Measurements from ENCODE around the gene ACTG2. TPM values are rescaled to one million over a fixed set of nuclear protein-coding genes. Genes with fewer than 3 reads are reported as not detected.

The ACTG2 gene
- total RNA-seq, 1 experiment from 2014 or later: 1.5 TPM

DNA sequence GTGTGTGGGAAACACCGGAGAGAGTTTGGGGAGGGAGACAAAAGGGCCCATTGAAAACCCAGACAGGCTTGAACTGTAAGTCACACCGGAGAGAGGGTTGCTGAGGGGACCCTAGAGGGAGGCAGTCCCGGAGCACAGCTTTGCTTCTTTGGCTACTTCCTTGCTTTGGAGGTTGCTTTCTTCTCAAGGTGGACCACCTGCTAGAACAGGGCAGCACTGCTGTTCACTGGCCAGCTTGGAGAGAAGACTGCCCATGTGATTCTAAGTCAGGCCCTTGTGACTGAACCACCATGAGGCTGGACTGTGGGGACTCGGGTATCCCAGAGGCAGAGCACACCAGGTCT is 4.4 kb downstream of the ACTG2 start:
- no peaks in the 10 kb centered on the region for H4K20me1 ChIP-seq (ENCODE audit: control insufficient read depth, insufficient read depth, insufficient read length)
- DNase-seq: no peak
- no peaks in the 10 kb centered on the region; a peak in 1 of 7 replicates for H3K36me3 Mint-ChIP-seq (ENCODE audit: insufficient read depth in 1 of 3, low read depth in 3 of 3)

More for the DNA sequence above, 4.4 kb downstream of the ACTG2 start:
- Mint-ChIP-seq H3K27me3 (ENCODE audit: low read depth) (peaks cover 2% of the 10 kb centered on the region), H3K4me1 (peaks cover 8 to 11% of the 10 kb centered on the region in 2 experiments; a peak in 3 of 4 replicates), H3K4me3 (no peak overlapping the region), H3K27ac (no peak overlapping the region), H3K9me3 (no peaks in the 10 kb centered on the region)
- Histone ChIP-seq H3K79me1 (ENCODE audit: insufficient read depth, low read depth, low read length, poor library complexity, severe bottlenecking) (no peaks in the 10 kb centered on the region), H2BK15ac (ENCODE audit: low read depth, low read length) (no peak overlapping the region), H3K23ac (ENCODE audit: insufficient read length, low read depth, low read length) (no peak overlapping the region), H3T11ph (ENCODE audit: low read length) (no peak overlapping the region), H3K56ac (ENCODE audit: insufficient read length, low read depth, low read length) (no peak overlapping the region), H3K27me3 (ENCODE audit: insufficient read depth, low read length) (no peaks in the 10 kb centered on the region), H3K4me1 (ENCODE audit: insufficient read depth, low read length) (no peaks in the 10 kb centered on the region), H2BK120ac (ENCODE audit: low read depth, low read length, poor library complexity, severe bottlenecking) (no peak overlapping the region), H2BK20ac (ENCODE audit: low read depth, low read length, poor library complexity, severe bottlenecking) (no peak overlapping the region), H3K4ac (ENCODE audit: low read depth, low read length) (no peak overlapping the region), H3K9ac (ENCODE audit: extremely low read depth, insufficient read length, low read length) (no peak overlapping the region), H3K23me2 (ENCODE audit: insufficient read length, low read depth, low read length, poor library complexity, severe bottlenecking) (no peaks in the 10 kb centered on the region), H3K79me2 (ENCODE audit: insufficient read depth, low read length) (no peaks in the 10 kb centered on the region), H3K9me3 (ENCODE audit: control insufficient read depth, low read depth, low read length) (no peaks in the 10 kb centered on the region), H3K4me2 (ENCODE audit: insufficient read depth, insufficient read length, low read length) (no peak overlapping the region), H2AK5ac (ENCODE audit: insufficient read length, low read length) (no peak overlapping the region), H2BK5ac (ENCODE audit: insufficient read length, low read length) (no peak overlapping the region), H3K18ac (ENCODE audit: insufficient read length, low read depth, low read length) (no peak overlapping the region), H2BK12ac (ENCODE audit: insufficient read length, low read depth, low read length) (no peak overlapping the region), H2AFZ (ENCODE audit: low read length) (no peak overlapping the region), H4K5ac (ENCODE audit: insufficient read length, low read depth, low read length) (no peak overlapping the region), H3K14ac (ENCODE audit: insufficient read depth, low read length) (no peak overlapping the region), H4K91ac (ENCODE audit: insufficient read length, low read depth, low read length) (no peak overlapping the region), H4K8ac (replicated peaks; ENCODE audit: insufficient read length, low read depth, low read length) (no peak overlapping the region), H3K27ac (ENCODE audit: insufficient read length, low read depth, low read length) (no peak overlapping the region)
- TF ChIP-seq, protein P1, sequence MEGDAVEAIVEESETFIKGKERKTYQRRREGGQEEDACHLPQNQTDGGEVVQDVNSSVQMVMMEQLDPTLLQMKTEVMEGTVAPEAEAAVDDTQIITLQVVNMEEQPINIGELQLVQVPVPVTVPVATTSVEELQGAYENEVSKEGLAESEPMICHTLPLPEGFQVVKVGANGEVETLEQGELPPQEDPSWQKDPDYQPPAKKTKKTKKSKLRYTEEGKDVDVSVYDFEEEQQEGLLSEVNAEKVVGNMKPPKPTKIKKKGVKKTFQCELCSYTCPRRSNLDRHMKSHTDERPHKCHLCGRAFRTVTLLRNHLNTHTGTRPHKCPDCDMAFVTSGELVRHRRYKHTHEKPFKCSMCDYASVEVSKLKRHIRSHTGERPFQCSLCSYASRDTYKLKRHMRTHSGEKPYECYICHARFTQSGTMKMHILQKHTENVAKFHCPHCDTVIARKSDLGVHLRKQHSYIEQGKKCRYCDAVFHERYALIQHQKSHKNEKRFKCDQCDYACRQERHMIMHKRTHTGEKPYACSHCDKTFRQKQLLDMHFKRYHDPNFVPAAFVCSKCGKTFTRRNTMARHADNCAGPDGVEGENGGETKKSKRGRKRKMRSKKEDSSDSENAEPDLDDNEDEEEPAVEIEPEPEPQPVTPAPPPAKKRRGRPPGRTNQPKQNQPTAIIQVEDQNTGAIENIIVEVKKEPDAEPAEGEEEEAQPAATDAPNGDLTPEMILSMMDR (conservative IDR thresholded peaks at IDR 0.05): no peak
- whole genome bisulfite sequencing (ENCODE audit: extremely low coverage, insufficient read length, low lambda C conversion rate): no CpG with 5 or more reads among the region's 4 CpGs

Measured in H9 (cell line).